Measurements from ENCODE around the gene SLC9A9. TPM values are rescaled to one million over a fixed set of nuclear protein-coding genes. Genes with fewer than 3 reads are reported as not detected.

The SLC9A9 gene
- total and polyA plus RNA-seq, 7 donors, result 1.3 to 5.4 (median 2.9) TPM

- no peak for TF ChIP-seq CTCF (IDR thresholded peaks at IDR 0.05)
- H3K4me3 ChIP-seq, result no peak overlapping the region
- no peaks in the 10 kb centered on the region for H3K4me1 ChIP-seq
- DNase-seq, result no peak
- no peaks in the 10 kb centered on the region for H3K36me3 ChIP-seq (ENCODE audit: insufficient read depth in 1 of 2, low read depth in 1 of 2)
- no peak overlapping the region for H3K27ac ChIP-seq
- 51 to 60% (median 56%) methylated on average over 3 of the region's 3 CpGs for WGBS, 3 donors
- intact Hi-C loops (cut with DNase I), result no loop called here
- no peaks in the 10 kb centered on the region for H3K9me3 ChIP-seq
- no peaks in the 10 kb centered on the region for H3K27me3 ChIP-seq (ENCODE audit: insufficient read depth in 3 of 3, low read length in 2 of 3)
- no peak for ATAC-seq
Observed at GRCh38 chr3:143824735-143825385, 23.4 kb downstream of the SLC9A9 start.

GRCh38 chr3:143822798-143823197 lies 25.5 kb downstream of the SLC9A9 start:
- WGBS, 3 donors, result 45 to 69% (median 56%) methylated on average over 1 of the region's 1 CpG

GRCh38 chr3:143822374-143822773 lies 25.9 kb downstream of the SLC9A9 start:
- DNase-seq (no peak), ATAC-seq (no peak)
- H3K9me3 ChIP-seq, result no peaks in the 10 kb centered on the region
- intact Hi-C loops (cut with DNase I), result no loop called here
- H3K4me3 ChIP-seq, result no peak overlapping the region
- H3K4me1 ChIP-seq, result no peaks in the 10 kb centered on the region
- H3K27me3 ChIP-seq (ENCODE audit: insufficient read depth in 3 of 3, low read length in 2 of 3), result no peaks in the 10 kb centered on the region
- no peak overlapping the region for H3K27ac ChIP-seq
- TF ChIP-seq CTCF (IDR thresholded peaks at IDR 0.05), result no peak
- H3K36me3 ChIP-seq (ENCODE audit: insufficient read depth in 1 of 2, low read depth in 1 of 2), result no peaks in the 10 kb centered on the region
- whole genome bisulfite sequencing, 3 donors, result 35 to 53% (median 36%) methylated on average over 3 of the region's 3 CpGs

More at GRCh38 chr3:143822798-143823197, 25.5 kb downstream of the SLC9A9 start:
- H3K9me3 ChIP-seq, result no peaks in the 10 kb centered on the region
- no peaks in the 10 kb centered on the region for H3K27me3 ChIP-seq (ENCODE audit: insufficient read depth in 3 of 3, low read length in 2 of 3)
- ATAC-seq (no peak), DNase-seq (no peak)
- no peak overlapping the region for H3K27ac ChIP-seq
- no peaks in the 10 kb centered on the region for H3K36me3 ChIP-seq (ENCODE audit: insufficient read depth in 1 of 2, low read depth in 1 of 2)
- H3K4me3 ChIP-seq, result no peak overlapping the region
- intact Hi-C loops (cut with DNase I), result no loop called here
- no peak for TF ChIP-seq CTCF (IDR thresholded peaks at IDR 0.05)
- no peaks in the 10 kb centered on the region for H3K4me1 ChIP-seq

- 60 to 68% (median 62%) methylated on average over 4 of the region's 4 CpGs for WGBS, 3 donors
- Histone ChIP-seq H3K27ac (no peak overlapping the region), H3K9me3 (no peaks in the 10 kb centered on the region), H3K4me3 (no peak overlapping the region), H3K36me3 (ENCODE audit: insufficient read depth in 1 of 2, low read depth in 1 of 2) (no peaks in the 10 kb centered on the region), H3K27me3 (ENCODE audit: insufficient read depth in 3 of 3, low read length in 2 of 3) (no peaks in the 10 kb centered on the region), H3K4me1 (no peaks in the 10 kb centered on the region)
- intact Hi-C loops (cut with DNase I), result no loop called here
- ATAC-seq, result no peak
- TF ChIP-seq CTCF (IDR thresholded peaks at IDR 0.05), result no peak
- no peak for DNase-seq
Observed at GRCh38 chr3:143821862-143822261, 26.4 kb downstream of the SLC9A9 start.

Data from psoas muscle (tissue), 8 donors.